Esophagus squamous epithelium (tissue), 5 donors: Measurements from ENCODE around the gene SHOC1. TPM values are rescaled to one million over a fixed set of nuclear protein-coding genes. Genes with fewer than 3 reads are reported as not detected.
"Not testable (repeated sequence)": the region's sequence is repeated elsewhere in the genome, so short reads cannot be mapped to it uniquely, and the experiment has no call there.

Experiments used
- DNase-seq: peaks from one replicate; lab custom pipeline; 2025; lab: John Stamatoyannopoulos, UW
- H3K27ac ChIP-seq, 4 donors: fragments of 200-600 bp; sonication (generic); one replicate each; pipeline ENCODE4 v1.5.1; 2016 to 2019; ENCODE audit warnings: mild to moderate bottlenecking in 1 of 4
- H3K27me3 ChIP-seq, 4 donors: fragments of 200-600 bp; sonication (generic); 1 replicate in 3 of 4; 2 replicates in 1 of 4; pipeline versions ENCODE4 v1.5.1 to v1.6.0; 2017 to 2021; ENCODE audit warnings: antibody characterized with exemption in 1 of 4
- H3K36me3 ChIP-seq, 3 donors: fragments of 200-600 bp; sonication (generic); one replicate each; pipeline ENCODE4 v1.5.1; 2016 to 2019
- H3K4me1 ChIP-seq, 3 donors: fragments of 200-600 bp; sonication (generic); one replicate each; pipeline ENCODE4 v1.5.1; 2017 to 2019
- H3K4me3 ChIP-seq, 4 donors: fragments of 200-600 bp; sonication (generic); 1 replicate in 3 of 4; 2 replicates in 1 of 4; pipeline ENCODE4 v1.5.1; 2016 to 2019; ENCODE audit warnings: mild to moderate bottlenecking in 2 of 4, moderate library complexity in 1 of 4
- H3K9me3 ChIP-seq, 3 donors: fragments of 200-600 bp; sonication (generic); one replicate each; pipeline ENCODE4 v1.5.1; 2016 to 2019
- CTCF ChIP-seq, 6 experiments: fragments of 450-650 bp in 4 of 6; fragments of 200-600 bp in 2 of 6; sonication (generic) in 2 of 6; IDR thresholded peaks; one replicate each; pipeline ENCODE4 v1.5.1; 2016 to 2019; ENCODE audit warnings: antibody characterized with exemption in 6 of 6, mild to moderate bottlenecking in 4 of 6, moderate library complexity in 4 of 6
- POLR2A ChIP-seq, 4 donors: fragments of 450-650 bp; IDR thresholded peaks; one replicate each; pipeline ENCODE4 v1.6.1; 2017; ENCODE audit warnings: antibody characterized with exemption in 4 of 4, mild to moderate bottlenecking in 4 of 4, moderate library complexity in 3 of 4
- WGBS, 2 donors: methylation state at CpG; one replicate each; pipeline ENCODE4 v1.1.5; 2018; 5-methylcytosine and 5-hydroxymethylcytosine counted together
- intact Hi-C: fragments of 100-400 bp; cut with DNase I; formaldehyde crosslinking; loops from one replicate; pipeline ENCODE4 v1.15.0; 2022
- total RNA-seq, 4 donors: library from RNA; depleted of rRNA; stranded (reverse); fragments of >200 nt; gene quantifications; one replicate each; pipeline ENCODE4 v1.1.0, GENCODE V29; 2016
- donor health status: DM: yes; HTN: yes; CAD: no.

SHOC1 gene
- total RNA-seq, 4 donors from 2014 or later = 0.15 to 5.8 TPM; not detected in 2

- Histone ChIP-seq H3K27me3 (no peaks in the 10 kb centered on the region), H3K36me3 (no peaks in the 10 kb centered on the region), H3K4me1 (peaks cover 0 to 22% (median 10%) of the 10 kb centered on the region in 3 donors), H3K9me3 (no peaks in the 10 kb centered on the region), H3K27ac (no peak overlapping the region), H3K4me3 (no peak overlapping the region)
- 86 to 88% methylated on average over 3 of the region's 3 CpGs for WGBS, 2 donors
- DNase-seq = no peak
- TF ChIP-seq POLR2A (IDR thresholded peaks at IDR 0.05) = no peak
- TF ChIP-seq CTCF (IDR thresholded peaks at IDR 0.05) = no peak
- intact Hi-C loops = no loop called here
Measured at GRCh38 chr9:111803924-111804323, 9.2 kb upstream of the SHOC1 start.

DNA sequence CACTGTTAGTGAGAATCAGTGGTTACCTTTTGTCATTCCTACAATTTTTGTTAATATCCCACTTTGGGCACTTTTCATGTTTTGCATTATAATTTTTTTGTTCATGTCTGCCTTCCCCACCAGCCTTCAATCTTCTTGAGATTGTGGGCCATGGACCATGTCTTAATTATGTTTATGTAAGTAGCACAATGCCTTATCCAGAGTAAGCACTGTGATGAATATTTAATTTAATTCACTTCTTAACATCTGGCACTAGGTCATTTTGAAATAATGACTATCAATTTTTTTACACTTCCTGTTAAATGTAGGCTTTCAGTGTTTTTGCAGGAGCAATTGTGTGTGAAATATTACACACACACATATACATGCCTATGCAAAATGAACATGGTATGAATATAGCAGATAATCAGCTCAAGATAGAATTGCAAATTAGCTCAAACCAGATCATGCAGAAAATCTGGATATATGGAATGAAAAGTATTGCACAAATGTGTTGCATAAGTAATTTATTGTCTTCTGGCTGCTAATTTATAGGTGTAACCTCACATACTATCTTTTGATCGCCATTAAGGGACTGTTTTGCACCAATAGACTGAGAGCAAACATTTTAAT lies 5.3 kb upstream of the SHOC1 start:
- H3K27me3 ChIP-seq = no peaks in the 10 kb centered on the region
- no peak overlapping the region for H3K27ac ChIP-seq
- DNase-seq = no peak
- peaks cover 0 to 10% (median 0%) of the 10 kb centered on the region in 3 donors for H3K4me1 ChIP-seq
- intact Hi-C loops = no loop called here
- H3K36me3 ChIP-seq = no peaks in the 10 kb centered on the region
- H3K4me3 ChIP-seq = no peak overlapping the region
- 61 to 78% methylated on average over 1 of the region's 1 CpG for WGBS, 2 donors
- TF ChIP-seq POLR2A (IDR thresholded peaks at IDR 0.05) = no peak
- no peaks in the 10 kb centered on the region for H3K9me3 ChIP-seq

- H3K27ac ChIP-seq = no peak overlapping the region
- intact Hi-C loops = no loop called here
- no peaks in the 10 kb centered on the region for H3K9me3 ChIP-seq
- no peaks in the 10 kb centered on the region for H3K36me3 ChIP-seq
- no peaks in the 10 kb centered on the region for H3K27me3 ChIP-seq
- no peak for TF ChIP-seq POLR2A (IDR thresholded peaks at IDR 0.05)
- TF ChIP-seq CTCF (IDR thresholded peaks at IDR 0.05) = no peak
- no peak for DNase-seq
- H3K4me3 ChIP-seq = no peak overlapping the region
- peaks cover 0 to 11% (median 0%) of the 10 kb centered on the region in 3 donors for H3K4me1 ChIP-seq
Measured at GRCh38 chr9:111799506-111799905, 4.8 kb upstream of the SHOC1 start.

GRCh38 chr9:111798786-111799185 lies 4.0 kb upstream of the SHOC1 start:
- Histone ChIP-seq H3K27me3 (no peaks in the 10 kb centered on the region), H3K27ac (no peak overlapping the region), H3K36me3 (no peaks in the 10 kb centered on the region), H3K9me3 (no peaks in the 10 kb centered on the region), H3K4me3 (no peak overlapping the region), H3K4me1 (peaks cover 0 to 11% (median 0%) of the 10 kb centered on the region in 3 donors)
- intact Hi-C loops = no loop called here
- no peak for DNase-seq
- no peak for TF ChIP-seq POLR2A (IDR thresholded peaks at IDR 0.05)

GRCh38 chr9:111795557-111795839 lies 761 bp upstream of the SHOC1 start:
- Histone ChIP-seq H3K4me3 (peak overlapping the region in 2 of 4 donors; percentile 27 to 48), H3K4me1 (peaks cover 0 to 11% (median 0%) of the 10 kb centered on the region in 3 donors), H3K9me3 (no peaks in the 10 kb centered on the region), H3K27ac (peak overlapping the region; percentile 68 to 83 (median 78)), H3K27me3 (no peaks in the 10 kb centered on the region), H3K36me3 (no peaks in the 10 kb centered on the region)
- intact Hi-C loops = no loop called here
- 23 to 50% methylated on average over 2 of the region's 2 CpGs for WGBS, 2 donors
- DNase-seq = no peak
- TF ChIP-seq CTCF (IDR thresholded peaks at IDR 0.05) (no peak), POLR2A (IDR thresholded peaks at IDR 0.05) (no peak)

DNA sequence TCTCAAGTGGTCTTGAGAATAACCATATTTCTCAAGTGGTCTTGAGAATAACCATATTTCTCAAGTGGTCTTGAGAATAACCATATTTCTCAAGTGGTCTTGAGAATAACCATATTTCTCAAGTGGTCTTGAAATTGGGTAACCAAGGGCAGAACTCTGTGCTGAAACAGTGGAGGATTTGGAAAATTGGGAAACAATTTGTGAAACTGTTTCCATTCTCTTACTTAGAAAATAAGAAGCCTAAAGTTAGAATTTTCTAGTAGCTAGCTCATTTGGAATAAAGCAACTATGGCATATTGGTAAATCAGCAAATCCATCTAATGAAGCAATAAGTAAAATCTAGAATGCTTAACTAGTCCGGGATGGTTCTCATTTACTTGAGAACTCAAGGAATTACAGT lies 2.9 kb downstream of the SHOC1 start:
- H3K27ac ChIP-seq, H3K4me3 ChIP-seq, intact Hi-C loops, H3K9me3 ChIP-seq, H3K36me3 ChIP-seq, H3K27me3 ChIP-seq, DNase-seq: not testable (repeated sequence)
- WGBS, 2 donors = 78 to 94% methylated on average over 1 of the region's 1 CpG
- H3K4me1 ChIP-seq = peaks cover 0 to 10% (median 0%) of the 10 kb centered on the region in 3 donors

- no peak overlapping the region for H3K27ac ChIP-seq
- no peaks in the 10 kb centered on the region for H3K27me3 ChIP-seq
- 50 to 85% methylated on average over 1 of the region's 1 CpG for WGBS, 2 donors
- peaks cover 0 to 6% (median 0%) of the 10 kb centered on the region in 3 donors for H3K4me1 ChIP-seq
- TF ChIP-seq POLR2A (IDR thresholded peaks at IDR 0.05) (no peak), CTCF (IDR thresholded peaks at IDR 0.05) (no peak)
- peaks cover 0 to 4% (median 0%) of the 10 kb centered on the region in 3 donors for H3K9me3 ChIP-seq
- no peak overlapping the region for H3K4me3 ChIP-seq
- intact Hi-C loops = no loop called here
- DNase-seq = no peak
- no peaks in the 10 kb centered on the region for H3K36me3 ChIP-seq
Measured at GRCh38 chr9:111789881-111790280, 4.9 kb downstream of the SHOC1 start.
